IMR-90 (cell line): ENCODE results near the gene CANT1. TPM values are rescaled to one million over a fixed set of nuclear protein-coding genes. Genes with fewer than 3 reads are reported as not detected.

ENCODE experiments used
- ATAC-seq: fragments of 200-7000 bp; cut with Tn5 transposase; 2 replicates; pipeline ENCODE4 v1.9.1; 2020; ENCODE audit warnings: low read depth, mild to moderate bottlenecking, moderate library complexity
- BruUV-seq: library from RNA; stranded (reverse); fragments of 400-500 nt; replicated peaks from 2 replicates; lab custom pipeline; 2021; lab: Mats Ljungman, UMichigan
- CTCF ChIA-PET: fragments of 300-600 bp; formaldehyde crosslinking; extraction: SDS; loops from one replicate; lab custom pipeline; 2021; ENCODE audit warnings: antibody characterized with exemption; lab: Yijun Ruan, JAX
- POLR2A ChIA-PET: fragments of 300-600 bp; sonication (Branson Sonifier 250); formaldehyde crosslinking; loops from one replicate; lab custom pipeline; 2022; ENCODE audit warnings: antibody characterized with exemption; ENCODE audit not compliant: unreplicated experiment; lab: Charles Lee
- DNase-seq: peaks from one replicate; pipeline ENCODE4 v3.0.0; 2013
- H2AFZ ChIP-seq: replicated peaks from 2 replicates; pipeline ENCODE3; 2013; ENCODE audit warnings: low read length, mild to moderate bottlenecking; ENCODE audit not compliant: poor library complexity
- H2AK5ac ChIP-seq: 2 replicates; pipeline ENCODE4 v1.6.1; 2013; ENCODE audit warnings: low read depth, low read length, inconsistent platforms
- H2AK9ac ChIP-seq: replicated peaks from 2 replicates; pipeline ENCODE3; 2013; ENCODE audit warnings: mild to moderate bottlenecking, low read depth, low read length, moderate library complexity; ENCODE audit not compliant: poor library complexity
- H2BK120ac ChIP-seq: 2 replicates; pipeline ENCODE4 v1.6.1; 2013; ENCODE audit warnings: low read depth, low read length, inconsistent platforms
- H2BK15ac ChIP-seq: 3 replicates; pipeline ENCODE4 v1.6.1; 2013; ENCODE audit warnings: low read depth, low read length, inconsistent platforms
- H2BK20ac ChIP-seq: 2 replicates; pipeline ENCODE4 v1.6.1; 2013; ENCODE audit warnings: low read depth, mild to moderate bottlenecking, inconsistent platforms, low read length, moderate library complexity
- H2BK5ac ChIP-seq: 2 replicates; pipeline ENCODE4 v1.6.1; 2013; ENCODE audit warnings: mild to moderate bottlenecking, low read depth, low read length, inconsistent platforms; ENCODE audit not compliant: poor library complexity, severe bottlenecking
- H3K14ac ChIP-seq: replicated peaks from 2 replicates; pipeline ENCODE4 v1.6.1; 2013; ENCODE audit warnings: low read depth, low read length, inconsistent platforms
- H3K18ac ChIP-seq: 2 replicates; pipeline ENCODE4 v1.6.1; 2013; ENCODE audit warnings: low read depth, low read length, control low read depth
- H3K23ac ChIP-seq: 2 replicates; pipeline ENCODE4 v1.6.1; 2013; ENCODE audit warnings: low read depth, low read length, inconsistent platforms
- H3K27ac ChIP-seq: 2 replicates; pipeline ENCODE4 v1.5.1; 2013; ENCODE audit warnings: mild to moderate bottlenecking, control low read depth, low read length; ENCODE audit not compliant: insufficient read depth
- H3K27me3 ChIP-seq: 2 replicates; pipeline ENCODE4 v1.6.1; 2013; ENCODE audit warnings: low read length; ENCODE audit not compliant: control insufficient read depth, insufficient read depth
- H3K36me3 ChIP-seq: 2 replicates; pipeline ENCODE4 v1.6.1; 2013; ENCODE audit warnings: low read length, mixed read lengths; ENCODE audit not compliant: control insufficient read depth, insufficient read depth
- H3K4ac ChIP-seq: 2 replicates; pipeline ENCODE4 v1.6.1; 2013; ENCODE audit warnings: low read depth, low read length, inconsistent platforms
- H3K4me1 ChIP-seq: 2 replicates; pipeline ENCODE4 v1.6.1; 2013; ENCODE audit warnings: low read length, mixed read lengths; ENCODE audit not compliant: control insufficient read depth, insufficient read depth
- H3K4me2 ChIP-seq: 2 replicates; pipeline ENCODE4 v1.6.1; 2013; ENCODE audit warnings: low read depth, mild to moderate bottlenecking, control low read depth, low read length, moderate library complexity
- H3K4me3 ChIP-seq: 2 replicates; pipeline ENCODE4 v1.5.1; 2013; ENCODE audit warnings: low read depth, mild to moderate bottlenecking, control low read depth, low read length, moderate library complexity; ENCODE audit not compliant: insufficient read depth
- H3K56ac ChIP-seq: 2 replicates; pipeline ENCODE4 v1.6.1; 2013; ENCODE audit warnings: low read length, inconsistent platforms; ENCODE audit not compliant: insufficient read depth; ENCODE audit errors: extremely low read depth
- H3K79me1 ChIP-seq, 2 experiments: 2 replicates each; pipeline ENCODE4 v1.6.1; 2013; ENCODE audit warnings: low read length in 2 of 2, inconsistent platforms in 1 of 2, low read depth in 1 of 2
- H3K9ac ChIP-seq: 2 replicates; pipeline ENCODE4 v1.6.1; 2013; ENCODE audit warnings: low read depth, low read length, control low read depth
- H3K9me1 ChIP-seq: 2 replicates; pipeline ENCODE4 v1.6.1; 2013; ENCODE audit warnings: low read length, inconsistent platforms; ENCODE audit not compliant: insufficient read depth
- H3K9me3 ChIP-seq: 2 replicates; pipeline ENCODE4 v1.6.1; 2013; ENCODE audit warnings: low read length; ENCODE audit not compliant: control insufficient read depth, insufficient read depth
- H4K20me1 ChIP-seq: 2 replicates; pipeline ENCODE4 v1.6.1; 2013; ENCODE audit warnings: low read length, inconsistent platforms; ENCODE audit not compliant: insufficient read depth
- H4K5ac ChIP-seq: 2 replicates; pipeline ENCODE4 v1.6.1; 2013; ENCODE audit warnings: mild to moderate bottlenecking, low read depth, low read length, control low read depth
- H4K8ac ChIP-seq, 2 experiments: 2 replicates each; pipeline ENCODE4 v1.6.1; 2013; ENCODE audit warnings: low read depth in 2 of 2, low read length in 2 of 2, control low read depth in 1 of 2, inconsistent platforms in 1 of 2
- H4K91ac ChIP-seq: 2 replicates; pipeline ENCODE4 v1.6.1; 2013; ENCODE audit warnings: low read depth, low read length, inconsistent platforms; ENCODE audit not compliant: insufficient read depth
- CHD1 ChIP-seq: IDR thresholded peaks from 2 replicates; pipeline ENCODE4 v1.6.1; 2012; ENCODE audit warnings: low read depth, low read length, improper control_type of control experiment
- MAZ ChIP-seq: IDR thresholded peaks from 2 replicates; pipeline ENCODE4 v1.6.1; 2012; ENCODE audit warnings: low read depth, mild to moderate bottlenecking, low read length, improper control_type of control experiment, moderate library complexity, borderline replicate concordance
- RCOR1 ChIP-seq: IDR thresholded peaks from 2 replicates; pipeline ENCODE4 v1.6.1; 2012; ENCODE audit warnings: mild to moderate bottlenecking, low read length, improper control_type of control experiment; ENCODE audit not compliant: insufficient replicate concordance
- USF2 ChIP-seq: fragments of 150-350 bp; IDR thresholded peaks from 2 replicates; pipeline ENCODE4 v1.6.1; 2017; ENCODE audit warnings: mild to moderate bottlenecking, antibody characterized with exemption, low read length, low read depth
- WGBS, 2 experiments: methylation state at CpG; one replicate each; pipeline versions ENCODE4 v1.1.5 to v1.1.7; 2013; ENCODE audit warnings: missing lambda C conversion rate in 2 of 2; ENCODE audit not compliant: insufficient read length in 1 of 2; ENCODE audit errors: extremely low coverage in 2 of 2; 5-methylcytosine and 5-hydroxymethylcytosine counted together
- dilution Hi-C: fragments of 300-500 bp; cut with HindIII; formaldehyde crosslinking; loops from one replicate; pipeline ENCODE4 v1.14.3; 2018; ENCODE audit warnings: low sequenced_read_pairs; ENCODE audit not compliant: unreplicated experiment
- in situ Hi-C: fragments of 300-500 bp; cut with MboI; formaldehyde crosslinking; loops from 3 replicates; pipeline ENCODE4 v1.14.3; 2019; ENCODE audit warnings: low sequenced_read_pairs, inconsistent platforms, mixed read lengths
- intact Hi-C: fragments of 100-400 bp; cut with micrococcal nuclease; formaldehyde crosslinking; loops from 2 replicates; pipeline ENCODE4 v1.10.0; 2022
- polyA plus RNA-seq, 3 experiments: library from polyadenylated mRNA; depleted of rRNA; stranded (reverse); fragments of >200 nt; gene quantifications; 2 replicates each; pipeline ENCODE4 v1.2.3, GENCODE V29; 2012; ENCODE audit warnings: low replicate concordance in 1 of 3
- total RNA-seq: library from RNA; depleted of rRNA; stranded (reverse); fragments of >200 nt; gene quantifications from 2 replicates; pipeline ENCODE4 v1.2.3, GENCODE V29; 2012

Gene CANT1
- total and polyA plus RNA-seq, 2 of the 4 experiments (the other 2 are of a cell fraction), result 51.8 to 73.4 TPM

GRCh38 chr17:79014158-79014758, 4.7 kb upstream of the CANT1 start:
- no peak overlapping the region for H3K4ac ChIP-seq
- ChIA-PET CTCF (interaction anchor here (1.1 kb wide), 1 partner anchor 22 kb away, joined by 3 read pairs; no protein-coding TSS in a partner anchor), POLR2A (no interaction called here)
- no TSS peak for BruUV-seq
- H2BK120ac ChIP-seq, result no peak overlapping the region
- no peak overlapping the region for H3K4me3 ChIP-seq
- TF ChIP-seq RCOR1 (no peak), USF2 (no peak), CHD1 (no peak), MAZ (no peak)
- H2BK20ac ChIP-seq, result no peak overlapping the region
- peaks cover 5% of the 10 kb centered on the region; the same call in 1 of the 2 replicates for H3K9me1 ChIP-seq
- no peak overlapping the region for H3K14ac ChIP-seq
- H2AFZ ChIP-seq, result no peak overlapping the region
- no peak overlapping the region for H4K5ac ChIP-seq
- no peak overlapping the region for H4K91ac ChIP-seq
- no peak overlapping the region for H3K9ac ChIP-seq
- dilution Hi-C loops (no loop called here), intact Hi-C loops (no loop called here), in situ Hi-C loops (loop anchor here (10.0 kb wide), 1 partner anchor 381 kb away; no protein-coding TSS in a partner anchor)
- peaks cover 5% of the 10 kb centered on the region for H3K4me1 ChIP-seq
- WGBS, 2 experiments, result no CpG with 5 or more reads among the region's 2 CpGs
- no peak overlapping the region for H2BK5ac ChIP-seq
- no peak overlapping the region for H2BK15ac ChIP-seq
- H2AK5ac ChIP-seq, result no peak overlapping the region
- H4K8ac ChIP-seq, result no peak overlapping the region
- no peak for ATAC-seq
- no peaks in the 10 kb centered on the region for H3K9me3 ChIP-seq
- H3K36me3 ChIP-seq, result no peaks in the 10 kb centered on the region
- H4K20me1 ChIP-seq, result no peaks in the 10 kb centered on the region
- no peak overlapping the region for H2AK9ac ChIP-seq
- H3K27me3 ChIP-seq, result no peaks in the 10 kb centered on the region
- H3K27ac ChIP-seq, result no peak overlapping the region
- H3K23ac ChIP-seq, result no peak overlapping the region
- no peak overlapping the region for H3K18ac ChIP-seq
- H3K56ac ChIP-seq, result no peak overlapping the region
- H3K4me2 ChIP-seq, result no peak overlapping the region
- H3K79me1 ChIP-seq, result peaks cover under 1 to 8% of the 10 kb centered on the region in 2 experiments; a peak in 3 of 4 replicates
- DNase-seq, result no peak
